Suprapubic skin (tissue), 4 donors: ENCODE measurements around the gene DTNB. TPM values are rescaled to one million over a fixed set of nuclear protein-coding genes. Genes with fewer than 3 reads are reported as not detected.
"Not testable (repeated sequence)": the region's sequence is repeated elsewhere in the genome, so short reads cannot be mapped to it uniquely, and the experiment has no call there.

ENCODE experiments used
- DNase-seq, 2 donors: peaks; one replicate each; pipeline ENCODE4 v3.0.0-alpha.2; 2019; ENCODE audit warnings: low spot score in 2 of 2
- H3K27ac ChIP-seq: fragments of 200-600 bp; sonication (generic); one replicate; pipeline ENCODE4 v1.5.1; 2019
- H3K27me3 ChIP-seq: fragments of 200-600 bp; sonication (generic); one replicate; pipeline ENCODE4 v1.5.1; 2019
- H3K36me3 ChIP-seq: fragments of 200-600 bp; sonication (generic); one replicate; pipeline ENCODE4 v1.5.1; 2019
- H3K4me1 ChIP-seq: fragments of 200-600 bp; sonication (generic); one replicate; pipeline ENCODE4 v1.5.1; 2019
- H3K4me3 ChIP-seq: fragments of 200-600 bp; sonication (generic); one replicate; pipeline ENCODE4 v1.5.1; 2019; ENCODE audit warnings: mild to moderate bottlenecking
- H3K9me3 ChIP-seq: fragments of 200-600 bp; sonication (generic); one replicate; pipeline ENCODE4 v1.5.1; 2019
- EP300 ChIP-seq: sonication (generic); formaldehyde crosslinking; IDR thresholded peaks from one replicate; pipeline ENCODE4 v1.6.1; 2017; ENCODE audit warnings: antibody characterized with exemption
- POLR2A ChIP-seq, 2 donors: fragments of 450-650 bp; IDR thresholded peaks; one replicate each; pipeline ENCODE4 v1.6.1; 2017; ENCODE audit warnings: antibody characterized with exemption in 2 of 2, mild to moderate bottlenecking in 2 of 2, moderate library complexity in 2 of 2
- POLR2AphosphoS5 ChIP-seq, 3 donors: sonication (generic); formaldehyde crosslinking; IDR thresholded peaks; one replicate each; pipeline ENCODE4 v1.6.1; 2017; ENCODE audit warnings: antibody characterized with exemption in 3 of 3
- WGBS: methylation state at CpG from one replicate; pipeline ENCODE4 v1.1.5; 2018; 5-methylcytosine and 5-hydroxymethylcytosine counted together
- total RNA-seq, 4 donors: library from RNA; depleted of rRNA; stranded (reverse); fragments of >200 nt; gene quantifications; one replicate each; pipeline ENCODE4 v1.1.0, GENCODE V29; 2016
- TF ChIP-seq, protein P1 (sequence below), 2 donors: fragments of 200-600 bp in 1 of 2; fragments of 450-650 bp in 1 of 2; sonication (generic) in 1 of 2; IDR thresholded peaks; one replicate each; pipeline ENCODE4 v1.5.1; 2016 to 2019; ENCODE audit warnings: antibody characterized with exemption in 2 of 2, mild to moderate bottlenecking in 1 of 2, moderate library complexity in 1 of 2

The DTNB gene
- total RNA-seq, 4 donors from 2014 or later = 11.8 to 40.1 (median 24.1) TPM

DNA sequence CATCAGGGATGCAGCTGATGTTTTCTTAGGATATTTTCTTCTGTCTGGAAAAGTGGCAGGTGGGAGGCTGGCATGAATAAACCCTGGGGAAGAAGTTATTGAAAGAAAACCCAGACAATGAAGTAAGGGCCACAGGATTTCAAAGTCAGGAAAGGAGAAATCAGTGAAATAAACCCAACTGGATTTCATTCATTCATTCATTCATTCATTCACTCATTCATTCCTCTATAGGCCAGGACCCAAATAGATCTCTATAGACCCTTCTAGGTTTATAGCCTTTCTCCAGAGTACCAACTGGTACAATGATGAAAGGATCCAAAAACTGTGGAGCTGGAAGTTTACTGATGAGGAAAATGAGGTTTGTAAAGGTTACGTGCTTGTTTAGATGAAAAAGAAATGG, 264.3 kb downstream of the DTNB start:
- 96% methylated on average over 1 of the region's 1 CpG for WGBS
- H3K4me3 ChIP-seq = no peak overlapping the region
- H3K27me3 ChIP-seq = no peaks in the 10 kb centered on the region
- no peaks in the 10 kb centered on the region for H3K4me1 ChIP-seq
- H3K9me3 ChIP-seq = no peaks in the 10 kb centered on the region
- H3K36me3 ChIP-seq = no peaks in the 10 kb centered on the region
- DNase-seq = no peak
- H3K27ac ChIP-seq = no peak overlapping the region
- no peak for TF ChIP-seq POLR2AphosphoS5 (IDR thresholded peaks at IDR 0.05)
- TF ChIP-seq EP300 = no peak
- no peak for TF ChIP-seq POLR2A (IDR thresholded peaks at IDR 0.05)
- TF ChIP-seq, protein P1, sequence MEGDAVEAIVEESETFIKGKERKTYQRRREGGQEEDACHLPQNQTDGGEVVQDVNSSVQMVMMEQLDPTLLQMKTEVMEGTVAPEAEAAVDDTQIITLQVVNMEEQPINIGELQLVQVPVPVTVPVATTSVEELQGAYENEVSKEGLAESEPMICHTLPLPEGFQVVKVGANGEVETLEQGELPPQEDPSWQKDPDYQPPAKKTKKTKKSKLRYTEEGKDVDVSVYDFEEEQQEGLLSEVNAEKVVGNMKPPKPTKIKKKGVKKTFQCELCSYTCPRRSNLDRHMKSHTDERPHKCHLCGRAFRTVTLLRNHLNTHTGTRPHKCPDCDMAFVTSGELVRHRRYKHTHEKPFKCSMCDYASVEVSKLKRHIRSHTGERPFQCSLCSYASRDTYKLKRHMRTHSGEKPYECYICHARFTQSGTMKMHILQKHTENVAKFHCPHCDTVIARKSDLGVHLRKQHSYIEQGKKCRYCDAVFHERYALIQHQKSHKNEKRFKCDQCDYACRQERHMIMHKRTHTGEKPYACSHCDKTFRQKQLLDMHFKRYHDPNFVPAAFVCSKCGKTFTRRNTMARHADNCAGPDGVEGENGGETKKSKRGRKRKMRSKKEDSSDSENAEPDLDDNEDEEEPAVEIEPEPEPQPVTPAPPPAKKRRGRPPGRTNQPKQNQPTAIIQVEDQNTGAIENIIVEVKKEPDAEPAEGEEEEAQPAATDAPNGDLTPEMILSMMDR (IDR thresholded peaks at IDR 0.05) = no peak

DNA sequence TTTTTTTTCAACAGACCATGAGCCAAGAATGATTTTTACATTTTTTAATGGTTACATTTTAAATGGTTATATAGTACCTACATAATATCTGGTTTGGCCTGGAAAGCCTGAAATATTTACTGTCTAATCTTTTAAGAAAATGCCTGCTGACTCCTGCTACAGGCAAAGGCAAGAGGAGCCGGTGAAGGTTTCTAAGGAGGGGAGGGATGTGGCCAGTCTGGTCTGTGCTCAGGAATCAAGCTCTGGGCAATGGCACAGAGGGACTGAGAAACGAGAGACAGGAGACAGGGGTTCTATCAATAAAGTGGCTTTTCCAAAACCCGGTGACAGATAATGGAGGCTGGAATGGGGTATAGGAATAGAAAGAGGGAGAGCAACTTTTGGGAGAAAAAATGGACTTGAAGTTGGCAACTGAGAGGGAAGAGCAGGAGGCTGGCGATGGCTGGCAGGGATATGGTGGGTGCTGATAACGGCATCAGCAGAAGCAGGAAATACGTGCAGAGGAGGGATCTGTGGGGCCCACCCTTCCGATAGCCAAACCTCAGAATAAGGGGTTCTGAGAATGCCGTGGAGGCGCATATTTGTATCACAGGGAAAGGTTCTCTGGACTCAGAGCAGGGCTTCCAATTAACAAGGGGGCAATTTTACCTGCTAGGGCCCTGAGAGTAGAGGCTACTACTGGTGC, 267.6 kb downstream of the DTNB start:
- TF ChIP-seq POLR2AphosphoS5 (IDR thresholded peaks at IDR 0.05) (no peak), POLR2A (IDR thresholded peaks at IDR 0.05) (no peak), EP300 (no peak)
- TF ChIP-seq, protein P1 (IDR thresholded peaks at IDR 0.05) = no peak
- H3K4me3 ChIP-seq = no peak overlapping the region
- H3K27me3 ChIP-seq = no peaks in the 10 kb centered on the region
- no peaks in the 10 kb centered on the region for H3K9me3 ChIP-seq
- DNase-seq = no peak
- WGBS = 97% methylated on average over 9 of the region's 9 CpGs
- no peaks in the 10 kb centered on the region for H3K4me1 ChIP-seq
- no peaks in the 10 kb centered on the region for H3K36me3 ChIP-seq
- H3K27ac ChIP-seq = no peak overlapping the region

- DNase-seq, H3K27me3 ChIP-seq, H3K4me1 ChIP-seq, H3K36me3 ChIP-seq, H3K27ac ChIP-seq, H3K4me3 ChIP-seq, H3K9me3 ChIP-seq: not testable (repeated sequence)
- 88% methylated on average over 13 of the region's 13 CpGs for WGBS
These were observed 270.1 kb downstream of the DTNB start for GRCh38 chr2:25403120-25403760.

GRCh38 chr2:25402477-25402876, 270.9 kb downstream of the DTNB start:
- WGBS = 81% methylated on average over 3 of the region's 3 CpGs
- Histone ChIP-seq H3K9me3 (no peaks in the 10 kb centered on the region), H3K27ac (no peak overlapping the region), H3K36me3 (no peaks in the 10 kb centered on the region), H3K27me3 (no peaks in the 10 kb centered on the region), H3K4me3 (no peak overlapping the region), H3K4me1 (no peaks in the 10 kb centered on the region)
- TF ChIP-seq, protein P1 (IDR thresholded peaks at IDR 0.05) = no peak
- no peak for TF ChIP-seq POLR2AphosphoS5 (IDR thresholded peaks at IDR 0.05)
- TF ChIP-seq EP300 = no peak
- TF ChIP-seq POLR2A (IDR thresholded peaks at IDR 0.05) = no peak
- DNase-seq = no peak

- H3K27ac ChIP-seq = no peak overlapping the region
- no peaks in the 10 kb centered on the region for H3K27me3 ChIP-seq
- H3K4me1 ChIP-seq = no peaks in the 10 kb centered on the region
- H3K9me3 ChIP-seq = no peaks in the 10 kb centered on the region
- H3K36me3 ChIP-seq = no peaks in the 10 kb centered on the region
- WGBS = 72% methylated on average over 8 of the region's 8 CpGs
- TF ChIP-seq, protein P1 (IDR thresholded peaks at IDR 0.05) = no peak
- TF ChIP-seq POLR2AphosphoS5 (IDR thresholded peaks at IDR 0.05) (no peak), POLR2A (IDR thresholded peaks at IDR 0.05) (no peak), EP300 (no peak)
- DNase-seq = no peak
- no peak overlapping the region for H3K4me3 ChIP-seq
These were observed 271.9 kb downstream of the DTNB start for GRCh38 chr2:25401307-25402026.
